ENCODE data around the gene UBALD1.
A peak's percentile ranks its signal among the peaks of the same experiment; 100 is the strongest.

UBALD1 gene

GRCh38 chr16:4639899-4640509, 25.3 kb upstream of the UBALD1 start:
- Histone ChIP-seq H4K20me1 (ENCODE audit: insufficient read depth, low read length) (no peaks in the 10 kb centered on the region), H3K4me2 (ENCODE audit: low read length) (no peak overlapping the region), H3K79me2 (ENCODE audit: insufficient read depth, low read length) (no peaks in the 10 kb centered on the region; the same call in 1 of the 2 replicates), H3K9me3 (ENCODE audit: low read length) (no peaks in the 10 kb centered on the region), H3K9me2 (ENCODE audit: low read depth, low read length) (no peaks in the 10 kb centered on the region), H3F3A (ENCODE audit: insufficient read depth, low read length) (no peaks in the 10 kb centered on the region), H3K27ac (ENCODE audit: low read depth, low read length, poor library complexity, severe bottlenecking) (peak overlapping the region; percentile 18), H3K4me3 (ENCODE audit: low read depth, low read length, poor library complexity, severe bottlenecking) (no peak overlapping the region), H3K27me3 (ENCODE audit: insufficient read depth, low read length) (no peaks in the 10 kb centered on the region), H2AFZ (ENCODE audit: low read length) (no peak overlapping the region), H3K9ac (ENCODE audit: low read length) (no peak overlapping the region), H3K36me3 (ENCODE audit: insufficient read depth, low read length) (no peaks in the 10 kb centered on the region; the same call in 1 of the 2 replicates), H3K4me1 (ENCODE audit: insufficient read depth, low read length, severe bottlenecking) (peaks cover 22% of the 10 kb centered on the region)
- TF ChIP-seq EZH2 (IDR thresholded peaks at IDR 0.05; ENCODE audit: borderline replicate concordance, low read length), result no peak
- TF ChIP-seq, protein P1, sequence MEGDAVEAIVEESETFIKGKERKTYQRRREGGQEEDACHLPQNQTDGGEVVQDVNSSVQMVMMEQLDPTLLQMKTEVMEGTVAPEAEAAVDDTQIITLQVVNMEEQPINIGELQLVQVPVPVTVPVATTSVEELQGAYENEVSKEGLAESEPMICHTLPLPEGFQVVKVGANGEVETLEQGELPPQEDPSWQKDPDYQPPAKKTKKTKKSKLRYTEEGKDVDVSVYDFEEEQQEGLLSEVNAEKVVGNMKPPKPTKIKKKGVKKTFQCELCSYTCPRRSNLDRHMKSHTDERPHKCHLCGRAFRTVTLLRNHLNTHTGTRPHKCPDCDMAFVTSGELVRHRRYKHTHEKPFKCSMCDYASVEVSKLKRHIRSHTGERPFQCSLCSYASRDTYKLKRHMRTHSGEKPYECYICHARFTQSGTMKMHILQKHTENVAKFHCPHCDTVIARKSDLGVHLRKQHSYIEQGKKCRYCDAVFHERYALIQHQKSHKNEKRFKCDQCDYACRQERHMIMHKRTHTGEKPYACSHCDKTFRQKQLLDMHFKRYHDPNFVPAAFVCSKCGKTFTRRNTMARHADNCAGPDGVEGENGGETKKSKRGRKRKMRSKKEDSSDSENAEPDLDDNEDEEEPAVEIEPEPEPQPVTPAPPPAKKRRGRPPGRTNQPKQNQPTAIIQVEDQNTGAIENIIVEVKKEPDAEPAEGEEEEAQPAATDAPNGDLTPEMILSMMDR (IDR thresholded peaks at IDR 0.05; ENCODE audit: low read length), result no peak

- Histone ChIP-seq H3K27ac (ENCODE audit: low read depth, low read length, poor library complexity, severe bottlenecking) (no peak overlapping the region), H3K9me2 (ENCODE audit: low read depth, low read length) (no peaks in the 10 kb centered on the region), H3K27me3 (ENCODE audit: insufficient read depth, low read length) (no peaks in the 10 kb centered on the region), H3K4me1 (ENCODE audit: insufficient read depth, low read length, severe bottlenecking) (peaks cover 22% of the 10 kb centered on the region), H3K9me3 (ENCODE audit: low read length) (no peaks in the 10 kb centered on the region), H3K79me2 (ENCODE audit: insufficient read depth, low read length) (no peaks in the 10 kb centered on the region; the same call in 1 of the 2 replicates), H3K36me3 (ENCODE audit: insufficient read depth, low read length) (peaks cover 4% of the 10 kb centered on the region), H3K9ac (ENCODE audit: low read length) (no peak overlapping the region), H4K20me1 (ENCODE audit: insufficient read depth, low read length) (no peaks in the 10 kb centered on the region), H3K4me3 (ENCODE audit: low read depth, low read length, poor library complexity, severe bottlenecking) (no peak overlapping the region), H3F3A (ENCODE audit: insufficient read depth, low read length) (no peaks in the 10 kb centered on the region), H3K4me2 (ENCODE audit: low read length) (no peak overlapping the region), H2AFZ (ENCODE audit: low read length) (no peak overlapping the region)
- TF ChIP-seq EZH2 (IDR thresholded peaks at IDR 0.05; ENCODE audit: borderline replicate concordance, low read length), result no peak
- TF ChIP-seq, protein P1 (IDR thresholded peaks at IDR 0.05; ENCODE audit: low read length), result no peak
These were observed 22.9 kb upstream of the UBALD1 start for GRCh38 chr16:4637501-4638166.

- no peaks in the 10 kb centered on the region for H3K27me3 ChIP-seq (ENCODE audit: insufficient read depth, low read length)
- H3K4me2 ChIP-seq (ENCODE audit: low read length), result no peak overlapping the region
- peaks cover 12% of the 10 kb centered on the region for H3K4me1 ChIP-seq (ENCODE audit: insufficient read depth, low read length, severe bottlenecking)
- no peak overlapping the region for H2AFZ ChIP-seq (ENCODE audit: low read length)
- H3K27ac ChIP-seq (ENCODE audit: low read depth, low read length, poor library complexity, severe bottlenecking), result no peak overlapping the region
- H3K4me3 ChIP-seq (ENCODE audit: low read depth, low read length, poor library complexity, severe bottlenecking), result no peak overlapping the region
- no peaks in the 10 kb centered on the region for H4K20me1 ChIP-seq (ENCODE audit: insufficient read depth, low read length)
- no peak for TF ChIP-seq EZH2 (IDR thresholded peaks at IDR 0.05; ENCODE audit: borderline replicate concordance, low read length)
- TF ChIP-seq, protein P1 (IDR thresholded peaks at IDR 0.05; ENCODE audit: low read length), result no peak
- H3K9me2 ChIP-seq (ENCODE audit: low read depth, low read length), result no peaks in the 10 kb centered on the region
- H3K9me3 ChIP-seq (ENCODE audit: low read length), result no peaks in the 10 kb centered on the region
- H3K79me2 ChIP-seq (ENCODE audit: insufficient read depth, low read length), result peaks cover 11% of the 10 kb centered on the region
- no peaks in the 10 kb centered on the region for H3F3A ChIP-seq (ENCODE audit: insufficient read depth, low read length)
- H3K36me3 ChIP-seq (ENCODE audit: insufficient read depth, low read length), result peaks cover 8% of the 10 kb centered on the region
- no peak overlapping the region for H3K9ac ChIP-seq (ENCODE audit: low read length)
These were observed 21.5 kb upstream of the UBALD1 start for GRCh38 chr16:4636196-4636595.
